Measurements from ENCODE around the gene PGBD5.

The PGBD5 gene

DNA sequence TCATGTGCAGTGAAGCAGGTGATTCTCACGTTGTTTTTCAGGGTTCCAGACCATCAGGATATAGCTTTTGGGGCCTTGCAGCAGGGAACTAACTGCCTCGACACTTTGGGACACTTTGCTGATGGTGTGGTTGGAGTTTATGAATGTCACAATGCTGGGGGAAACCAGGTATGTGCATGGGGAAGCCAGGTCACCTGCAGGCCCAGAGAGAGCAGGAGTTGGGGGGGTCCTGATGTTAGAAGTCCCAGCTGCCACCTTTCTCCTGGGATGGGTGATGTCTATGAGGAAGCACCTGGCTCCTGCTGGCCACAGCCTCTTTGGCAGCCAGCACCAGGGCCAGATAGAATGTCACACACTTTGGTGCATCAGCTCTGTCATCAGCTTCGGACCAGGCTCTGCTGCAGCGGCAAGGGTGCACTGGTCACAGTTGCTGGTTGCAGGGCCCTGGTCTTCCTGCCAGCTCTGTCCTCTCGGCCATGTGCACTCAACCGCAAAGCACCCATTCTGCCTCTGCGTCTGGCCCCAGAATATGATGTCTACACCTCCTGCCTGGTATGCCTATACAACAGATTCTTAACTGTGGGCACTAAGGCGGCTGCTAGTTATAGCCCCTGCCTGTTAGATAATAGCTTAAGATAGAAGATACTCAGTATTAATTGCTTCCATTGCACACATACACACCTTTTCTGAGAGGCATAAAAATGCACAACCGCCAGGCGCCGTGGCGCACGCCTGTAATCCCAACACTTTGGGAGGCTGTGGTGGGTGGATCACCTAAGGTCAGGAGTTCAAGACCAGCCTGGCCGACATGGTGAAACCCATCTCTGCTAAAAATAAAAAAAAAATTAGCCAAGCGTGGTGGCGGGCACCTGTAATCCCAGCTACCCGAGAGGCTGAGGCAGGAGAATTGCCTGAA lies 160.7 kb downstream of the PGBD5 start:
- no peak for DNase-seq

Data from nucleus accumbens (tissue), 56 donors.